ENCODE measurements around the gene LACTB.

DNA sequence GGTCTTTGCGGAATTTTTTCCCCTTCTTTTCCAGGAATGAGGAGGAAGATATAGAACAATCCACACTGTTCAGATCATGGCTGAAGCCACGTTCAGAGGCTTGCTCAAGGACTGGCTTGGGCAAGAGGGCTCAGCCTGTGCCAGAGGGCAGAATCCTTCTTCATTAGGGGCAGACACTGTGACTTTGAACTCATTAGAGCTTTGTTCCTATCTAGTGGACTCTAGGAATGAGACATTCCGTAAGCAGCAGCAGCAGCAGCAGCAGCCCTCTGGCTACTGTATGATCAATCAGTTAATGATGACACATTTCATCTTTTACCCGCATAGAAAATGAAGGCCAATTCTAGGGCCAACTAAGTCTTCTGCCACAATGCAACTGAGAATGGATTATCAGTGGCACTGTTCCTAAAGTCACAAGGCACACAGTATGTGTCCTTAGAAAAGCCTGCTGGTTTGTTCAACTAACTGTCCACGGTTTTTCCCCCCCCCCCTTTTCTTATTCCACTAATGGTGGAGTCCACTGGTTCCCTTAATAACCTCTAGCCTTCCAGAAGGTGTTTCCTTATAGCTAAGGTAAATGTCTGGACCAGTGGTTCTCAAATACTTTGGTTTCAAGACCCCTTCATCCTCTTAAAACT lies 66.0 kb downstream of the LACTB start:
- TF ChIP-seq, protein P1, sequence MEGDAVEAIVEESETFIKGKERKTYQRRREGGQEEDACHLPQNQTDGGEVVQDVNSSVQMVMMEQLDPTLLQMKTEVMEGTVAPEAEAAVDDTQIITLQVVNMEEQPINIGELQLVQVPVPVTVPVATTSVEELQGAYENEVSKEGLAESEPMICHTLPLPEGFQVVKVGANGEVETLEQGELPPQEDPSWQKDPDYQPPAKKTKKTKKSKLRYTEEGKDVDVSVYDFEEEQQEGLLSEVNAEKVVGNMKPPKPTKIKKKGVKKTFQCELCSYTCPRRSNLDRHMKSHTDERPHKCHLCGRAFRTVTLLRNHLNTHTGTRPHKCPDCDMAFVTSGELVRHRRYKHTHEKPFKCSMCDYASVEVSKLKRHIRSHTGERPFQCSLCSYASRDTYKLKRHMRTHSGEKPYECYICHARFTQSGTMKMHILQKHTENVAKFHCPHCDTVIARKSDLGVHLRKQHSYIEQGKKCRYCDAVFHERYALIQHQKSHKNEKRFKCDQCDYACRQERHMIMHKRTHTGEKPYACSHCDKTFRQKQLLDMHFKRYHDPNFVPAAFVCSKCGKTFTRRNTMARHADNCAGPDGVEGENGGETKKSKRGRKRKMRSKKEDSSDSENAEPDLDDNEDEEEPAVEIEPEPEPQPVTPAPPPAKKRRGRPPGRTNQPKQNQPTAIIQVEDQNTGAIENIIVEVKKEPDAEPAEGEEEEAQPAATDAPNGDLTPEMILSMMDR (IDR thresholded peaks at IDR 0.05; ENCODE audit: insufficient read depth, low read length, poor library complexity, severe bottlenecking) = no peak
- TF ChIP-seq EZH2phosphoT487 (conservative IDR thresholded peaks at IDR 0.05; ENCODE audit: low read length) = no peak

All from SU-DHL-6 (cell line).